ENCODE data around the gene ANKRD2.

Gene ANKRD2

DNA sequence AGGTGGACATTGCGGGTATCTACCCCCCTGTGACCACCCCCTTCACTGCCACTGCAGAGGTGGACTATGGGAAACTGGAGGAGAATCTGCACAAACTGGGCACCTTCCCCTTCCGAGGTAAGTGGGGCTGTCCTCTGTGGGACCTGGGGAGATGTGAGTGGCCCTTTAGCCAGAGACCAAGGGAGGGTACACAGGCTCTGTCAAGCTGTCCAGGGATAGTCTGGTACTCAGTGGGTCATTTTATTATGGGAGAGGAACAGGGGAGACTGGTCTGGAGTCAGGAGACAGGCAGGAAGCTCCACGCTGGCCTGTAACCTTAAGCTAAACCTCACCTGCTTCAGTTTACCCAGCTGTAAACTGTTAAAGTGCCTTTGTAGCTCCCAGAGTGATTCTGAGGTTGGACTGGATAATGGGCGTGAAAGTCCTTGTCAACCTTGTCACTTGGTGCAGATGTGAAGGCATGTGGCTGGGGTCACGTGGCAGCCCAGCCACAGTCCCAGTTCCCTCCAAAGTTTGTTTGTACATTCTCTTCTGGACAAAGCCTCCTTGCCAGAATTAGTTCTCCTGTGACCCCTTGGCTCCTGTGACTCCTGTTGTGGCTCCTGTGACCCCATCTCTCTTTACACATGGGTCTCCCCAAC, 12.3 kb downstream of the ANKRD2 start:
- Histone ChIP-seq H3K4me3 (ENCODE audit: insufficient read depth, low read length, poor library complexity, severe bottlenecking) (no peak overlapping the region), H3K9me2 (replicated peaks; ENCODE audit: insufficient read depth, low read length) (no peaks in the 10 kb centered on the region), H3K9ac (ENCODE audit: low read length) (no peak overlapping the region), H3K27me3 (ENCODE audit: low read length) (no peaks in the 10 kb centered on the region), H2AFZ (ENCODE audit: low read depth, low read length, severe bottlenecking) (no peak overlapping the region), H3K4me2 (ENCODE audit: low read depth, low read length, poor library complexity, severe bottlenecking) (no peak overlapping the region), H3K27ac (ENCODE audit: low read depth, low read length) (no peak overlapping the region), H3K36me3 (ENCODE audit: low read length) (no peaks in the 10 kb centered on the region), H4K20me1 (ENCODE audit: low read depth, low read length) (no peaks in the 10 kb centered on the region), H3F3A (ENCODE audit: insufficient read depth) (no peaks in the 10 kb centered on the region), H3K9me3 (ENCODE audit: insufficient read depth, low read length) (no peaks in the 10 kb centered on the region), H3K79me2 (ENCODE audit: insufficient read depth, low read length) (no peaks in the 10 kb centered on the region)
- TF ChIP-seq EZH2phosphoT487 (conservative IDR thresholded peaks at IDR 0.05; ENCODE audit: low read length): no peak
- TF ChIP-seq, protein P1, sequence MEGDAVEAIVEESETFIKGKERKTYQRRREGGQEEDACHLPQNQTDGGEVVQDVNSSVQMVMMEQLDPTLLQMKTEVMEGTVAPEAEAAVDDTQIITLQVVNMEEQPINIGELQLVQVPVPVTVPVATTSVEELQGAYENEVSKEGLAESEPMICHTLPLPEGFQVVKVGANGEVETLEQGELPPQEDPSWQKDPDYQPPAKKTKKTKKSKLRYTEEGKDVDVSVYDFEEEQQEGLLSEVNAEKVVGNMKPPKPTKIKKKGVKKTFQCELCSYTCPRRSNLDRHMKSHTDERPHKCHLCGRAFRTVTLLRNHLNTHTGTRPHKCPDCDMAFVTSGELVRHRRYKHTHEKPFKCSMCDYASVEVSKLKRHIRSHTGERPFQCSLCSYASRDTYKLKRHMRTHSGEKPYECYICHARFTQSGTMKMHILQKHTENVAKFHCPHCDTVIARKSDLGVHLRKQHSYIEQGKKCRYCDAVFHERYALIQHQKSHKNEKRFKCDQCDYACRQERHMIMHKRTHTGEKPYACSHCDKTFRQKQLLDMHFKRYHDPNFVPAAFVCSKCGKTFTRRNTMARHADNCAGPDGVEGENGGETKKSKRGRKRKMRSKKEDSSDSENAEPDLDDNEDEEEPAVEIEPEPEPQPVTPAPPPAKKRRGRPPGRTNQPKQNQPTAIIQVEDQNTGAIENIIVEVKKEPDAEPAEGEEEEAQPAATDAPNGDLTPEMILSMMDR (IDR thresholded peaks at IDR 0.05; ENCODE audit: insufficient read depth, low read length, poor library complexity, severe bottlenecking): no peak

DNA sequence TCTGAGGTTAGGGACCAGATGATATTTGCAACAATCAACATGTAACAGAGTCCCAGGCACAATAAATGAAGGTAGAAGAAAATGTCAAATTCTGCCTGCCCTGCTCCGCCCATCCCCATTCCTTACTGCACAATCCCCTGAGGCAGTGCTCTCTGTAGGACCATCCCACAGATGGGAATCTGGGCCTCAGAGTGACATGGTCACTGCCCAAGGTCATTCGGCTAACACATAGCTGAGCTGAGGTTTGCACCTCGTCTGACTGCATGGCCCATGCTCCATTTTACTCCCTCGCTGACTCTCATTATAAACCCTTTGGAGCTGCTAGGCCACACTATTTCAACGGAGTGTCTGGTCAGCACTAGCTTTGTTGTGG, 12.8 kb downstream of the ANKRD2 start:
- H3K36me3 ChIP-seq (ENCODE audit: low read length): no peaks in the 10 kb centered on the region
- no peak overlapping the region for H2AFZ ChIP-seq (ENCODE audit: low read depth, low read length, severe bottlenecking)
- no peaks in the 10 kb centered on the region for H3K27me3 ChIP-seq (ENCODE audit: low read length)
- no peak overlapping the region for H3K9ac ChIP-seq (ENCODE audit: low read length)
- no peak for TF ChIP-seq EZH2phosphoT487 (conservative IDR thresholded peaks at IDR 0.05; ENCODE audit: low read length)
- TF ChIP-seq, protein P1 (IDR thresholded peaks at IDR 0.05; ENCODE audit: insufficient read depth, low read length, poor library complexity, severe bottlenecking): no peak
- H3K27ac ChIP-seq (ENCODE audit: low read depth, low read length): no peak overlapping the region
- H3K4me2 ChIP-seq (ENCODE audit: low read depth, low read length, poor library complexity, severe bottlenecking): no peak overlapping the region
- no peaks in the 10 kb centered on the region for H3F3A ChIP-seq (ENCODE audit: insufficient read depth)
- no peaks in the 10 kb centered on the region for H3K79me2 ChIP-seq (ENCODE audit: insufficient read depth, low read length)
- no peaks in the 10 kb centered on the region for H3K9me3 ChIP-seq (ENCODE audit: insufficient read depth, low read length)
- no peaks in the 10 kb centered on the region for H3K9me2 ChIP-seq (replicated peaks; ENCODE audit: insufficient read depth, low read length)
- H4K20me1 ChIP-seq (ENCODE audit: low read depth, low read length): no peaks in the 10 kb centered on the region
- no peak overlapping the region for H3K4me3 ChIP-seq (ENCODE audit: insufficient read depth, low read length, poor library complexity, severe bottlenecking)

DNA sequence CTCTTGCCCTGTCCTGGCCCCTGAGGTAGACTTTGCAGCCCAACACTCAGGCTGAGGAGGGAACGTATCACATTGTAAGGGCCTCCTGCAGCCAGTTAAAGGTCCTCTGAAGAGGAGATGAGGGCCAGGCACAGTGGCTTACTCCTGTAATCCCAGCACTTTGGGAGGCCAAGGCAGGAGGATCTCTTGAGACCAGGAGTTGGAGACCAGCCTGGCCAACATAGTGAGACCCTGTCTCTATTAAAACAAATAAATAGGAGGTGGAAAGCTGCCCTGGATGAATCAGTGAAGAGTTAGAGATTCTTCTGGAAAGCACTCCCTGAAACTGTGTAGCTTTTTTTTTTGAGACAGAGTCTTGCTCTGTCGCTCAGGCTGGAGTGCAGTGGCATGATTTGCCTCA, 14.6 kb downstream of the ANKRD2 start:
- no peaks in the 10 kb centered on the region for H3K9me3 ChIP-seq (ENCODE audit: insufficient read depth, low read length)
- H3K9ac ChIP-seq (ENCODE audit: low read length): no peak overlapping the region
- no peaks in the 10 kb centered on the region for H4K20me1 ChIP-seq (ENCODE audit: low read depth, low read length)
- no peak overlapping the region for H2AFZ ChIP-seq (ENCODE audit: low read depth, low read length, severe bottlenecking)
- no peaks in the 10 kb centered on the region for H3K79me2 ChIP-seq (ENCODE audit: insufficient read depth, low read length)
- H3K4me3 ChIP-seq (ENCODE audit: insufficient read depth, low read length, poor library complexity, severe bottlenecking): no peak overlapping the region
- no peak overlapping the region for H3K4me2 ChIP-seq (ENCODE audit: low read depth, low read length, poor library complexity, severe bottlenecking)
- H3F3A ChIP-seq (ENCODE audit: insufficient read depth): no peaks in the 10 kb centered on the region
- no peak overlapping the region for H3K27ac ChIP-seq (ENCODE audit: low read depth, low read length)
- TF ChIP-seq, protein P1 (IDR thresholded peaks at IDR 0.05; ENCODE audit: insufficient read depth, low read length, poor library complexity, severe bottlenecking): no peak
- TF ChIP-seq EZH2phosphoT487 (conservative IDR thresholded peaks at IDR 0.05; ENCODE audit: low read length): no peak
- no peaks in the 10 kb centered on the region for H3K9me2 ChIP-seq (replicated peaks; ENCODE audit: insufficient read depth, low read length)
- no peaks in the 10 kb centered on the region for H3K36me3 ChIP-seq (ENCODE audit: low read length)
- no peaks in the 10 kb centered on the region for H3K27me3 ChIP-seq (ENCODE audit: low read length)

All from SU-DHL-6 (cell line).